PC-9 (cell line): Measurements from ENCODE around the gene SLC9A9. TPM values are rescaled to one million over a fixed set of nuclear protein-coding genes. Genes with fewer than 3 reads are reported as not detected.

Source experiments
- BruUV-seq: library from RNA; stranded (reverse); fragments of 400-500 nt; replicated peaks from 2 replicates; lab custom pipeline; 2021; lab: Mats Ljungman, UMichigan
- CTCF ChIA-PET: fragments of 300-600 bp; sonication (Branson Sonifier 250); formaldehyde crosslinking; loops from one replicate; lab custom pipeline; 2022; ENCODE audit warnings: antibody characterized with exemption; lab: Charles Lee
- POLR2A ChIA-PET: fragments of 300-600 bp; sonication (Branson Sonifier 250); formaldehyde crosslinking; loops from one replicate; lab custom pipeline; 2022; ENCODE audit warnings: antibody characterized with exemption; ENCODE audit not compliant: unreplicated experiment; lab: Charles Lee
- DNase-seq, 2 experiments: peaks; one replicate each; pipeline versions ENCODE4 v3.0.0 to v3.0.0-alpha.2; 2015 to 2022; ENCODE audit warnings: mixed read lengths in 1 of 2
- H2AFZ ChIP-seq: fragments of 200-600 bp; sonication (generic); 2 replicates; pipeline ENCODE4 v1.8.1; 2017; ENCODE audit warnings: antibody characterized with exemption
- H3F3A ChIP-seq: fragments of 200-600 bp; sonication (generic); 2 replicates; pipeline ENCODE4 v1.8.1; 2017; ENCODE audit warnings: antibody characterized with exemption, mild to moderate bottlenecking, low read depth; ENCODE audit not compliant: insufficient read depth
- H3K27ac ChIP-seq: fragments of 200-600 bp; sonication (generic); 2 replicates; pipeline ENCODE4 v1.6.1; 2016; ENCODE audit warnings: mixed run types
- H3K27me3 ChIP-seq: fragments of 200-600 bp; sonication (generic); 2 replicates; pipeline ENCODE4 v1.6.1; 2016; ENCODE audit warnings: low read depth, mixed run types; ENCODE audit not compliant: insufficient read depth
- H3K36me3 ChIP-seq: fragments of 200-600 bp; sonication (generic); 2 replicates; pipeline ENCODE4 v1.6.1; 2016; ENCODE audit warnings: low read depth, mixed run types
- H3K4me1 ChIP-seq: fragments of 200-600 bp; sonication (generic); replicated peaks from 2 replicates; pipeline ENCODE4 v1.6.1; 2016; ENCODE audit warnings: mixed run types; ENCODE audit not compliant: insufficient read depth
- H3K4me2 ChIP-seq: fragments of 200-600 bp; sonication (generic); 2 replicates; pipeline ENCODE4 v1.6.1; 2017; ENCODE audit warnings: mixed run types
- H3K4me3 ChIP-seq: fragments of 200-600 bp; sonication (generic); 2 replicates; pipeline ENCODE4 v1.6.1; 2016; ENCODE audit warnings: mixed run types
- H3K79me2 ChIP-seq: fragments of 200-600 bp; sonication (generic); 2 replicates; pipeline ENCODE4 v1.6.1; 2017; ENCODE audit warnings: low read depth, mixed run types
- H3K9me2 ChIP-seq: fragments of 200-600 bp; sonication (generic); 2 replicates; pipeline ENCODE4 v1.8.1; 2017; ENCODE audit warnings: mild to moderate bottlenecking; ENCODE audit not compliant: insufficient read depth
- H3K9me3 ChIP-seq: fragments of 200-600 bp; sonication (generic); 2 replicates; pipeline ENCODE4 v1.8.1; 2016; ENCODE audit warnings: low read depth; ENCODE audit not compliant: insufficient read depth
- H4K20me1 ChIP-seq: fragments of 200-600 bp; sonication (generic); 2 replicates; pipeline ENCODE4 v1.8.1; 2017; ENCODE audit not compliant: insufficient read depth
- EZH2 ChIP-seq: fragments of 200-600 bp; sonication (generic); IDR thresholded peaks from 2 replicates; pipeline ENCODE4 v1.8.0; 2017; ENCODE audit warnings: antibody characterized with exemption, low read depth
- intact Hi-C: fragments of 100-400 bp; cut with micrococcal nuclease; formaldehyde crosslinking; loops from one replicate; pipeline ENCODE4 v1.10.0; 2022; ENCODE audit not compliant: unreplicated experiment
- total RNA-seq: library from RNA; stranded (reverse); gene quantifications from 2 replicates; pipeline ENCODE4 v1.2.3, GENCODE V29; 2021
- TF ChIP-seq, protein P1 (sequence below): fragments of 200-600 bp; sonication (generic); conservative IDR thresholded peaks from 2 replicates; pipeline ENCODE4 v1.6.1; 2017; ENCODE audit warnings: mixed run types, antibody characterized with exemption, mild to moderate bottlenecking, moderate library complexity

SLC9A9 gene
- total RNA-seq, 1 experiment from 2014 or later, result 1.7 TPM

DNA sequence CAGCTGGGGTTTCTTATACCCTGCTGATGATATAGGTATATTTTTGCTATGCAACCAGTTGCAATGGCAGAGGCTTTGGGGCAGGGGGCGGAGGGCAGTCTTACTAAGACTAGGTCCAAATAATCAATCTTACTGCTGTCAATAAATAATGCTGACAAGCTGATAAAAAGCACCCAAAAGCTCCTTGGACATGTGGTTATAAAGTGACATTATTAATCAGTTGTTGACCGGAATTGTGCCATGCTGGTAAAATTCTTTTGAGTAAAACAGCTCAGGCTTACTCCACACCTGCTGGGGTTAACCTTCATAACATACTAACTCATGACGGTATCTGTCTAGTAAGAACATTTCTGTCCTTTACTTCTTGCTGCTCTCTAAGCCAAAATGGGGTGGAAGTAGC lies 626.8 kb downstream of the SLC9A9 start:
- H3K27ac ChIP-seq, result no peak overlapping the region
- no peaks in the 10 kb centered on the region for H3K36me3 ChIP-seq
- no TSS peak for BruUV-seq
- no peak overlapping the region for H2AFZ ChIP-seq
- H3K79me2 ChIP-seq, result no peaks in the 10 kb centered on the region
- CTCF ChIA-PET, result interaction anchor here (0.7 kb wide), 1 partner anchor 147 kb away, joined by 3 read pairs; no protein-coding TSS in a partner anchor
- no peaks in the 10 kb centered on the region for H4K20me1 ChIP-seq
- H3K9me3 ChIP-seq, result no peaks in the 10 kb centered on the region
- no peak overlapping the region for H3K4me3 ChIP-seq
- H3K27me3 ChIP-seq, result no peaks in the 10 kb centered on the region
- no peak overlapping the region for H3K4me2 ChIP-seq
- no peaks in the 10 kb centered on the region for H3K4me1 ChIP-seq
- no peaks in the 10 kb centered on the region for H3K9me2 ChIP-seq
- intact Hi-C loops, result no loop called here
- no peaks in the 10 kb centered on the region for H3F3A ChIP-seq
- TF ChIP-seq EZH2, result no peak
- TF ChIP-seq, protein P1, sequence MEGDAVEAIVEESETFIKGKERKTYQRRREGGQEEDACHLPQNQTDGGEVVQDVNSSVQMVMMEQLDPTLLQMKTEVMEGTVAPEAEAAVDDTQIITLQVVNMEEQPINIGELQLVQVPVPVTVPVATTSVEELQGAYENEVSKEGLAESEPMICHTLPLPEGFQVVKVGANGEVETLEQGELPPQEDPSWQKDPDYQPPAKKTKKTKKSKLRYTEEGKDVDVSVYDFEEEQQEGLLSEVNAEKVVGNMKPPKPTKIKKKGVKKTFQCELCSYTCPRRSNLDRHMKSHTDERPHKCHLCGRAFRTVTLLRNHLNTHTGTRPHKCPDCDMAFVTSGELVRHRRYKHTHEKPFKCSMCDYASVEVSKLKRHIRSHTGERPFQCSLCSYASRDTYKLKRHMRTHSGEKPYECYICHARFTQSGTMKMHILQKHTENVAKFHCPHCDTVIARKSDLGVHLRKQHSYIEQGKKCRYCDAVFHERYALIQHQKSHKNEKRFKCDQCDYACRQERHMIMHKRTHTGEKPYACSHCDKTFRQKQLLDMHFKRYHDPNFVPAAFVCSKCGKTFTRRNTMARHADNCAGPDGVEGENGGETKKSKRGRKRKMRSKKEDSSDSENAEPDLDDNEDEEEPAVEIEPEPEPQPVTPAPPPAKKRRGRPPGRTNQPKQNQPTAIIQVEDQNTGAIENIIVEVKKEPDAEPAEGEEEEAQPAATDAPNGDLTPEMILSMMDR, result no peak
- POLR2A ChIA-PET, result no interaction called here
- no peak for DNase-seq

DNA sequence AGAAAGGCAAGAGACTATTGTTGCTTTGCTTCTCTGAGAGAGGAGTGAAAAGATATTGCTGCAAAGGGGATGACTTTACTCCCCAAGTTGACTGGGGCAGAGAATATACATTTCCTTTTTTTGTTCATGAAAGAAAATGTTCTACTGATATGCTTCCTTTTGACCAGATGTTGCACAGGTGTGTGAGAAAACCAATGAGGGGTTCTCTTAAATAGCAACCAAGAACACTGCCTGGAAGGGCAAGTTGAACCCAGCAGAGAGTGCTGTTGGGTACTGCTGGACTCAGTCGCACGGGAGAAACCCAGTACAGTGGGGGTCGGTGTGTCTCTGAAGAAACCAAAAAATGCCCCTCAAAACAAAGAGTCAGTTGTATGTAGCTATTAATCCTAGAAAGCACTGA lies 627.5 kb downstream of the SLC9A9 start:
- no peaks in the 10 kb centered on the region for H3K4me1 ChIP-seq
- H3K36me3 ChIP-seq, result no peaks in the 10 kb centered on the region
- no peaks in the 10 kb centered on the region for H3K9me3 ChIP-seq
- no TSS peak for BruUV-seq
- H2AFZ ChIP-seq, result no peak overlapping the region
- no peaks in the 10 kb centered on the region for H3K9me2 ChIP-seq
- H3K27ac ChIP-seq, result no peak overlapping the region
- intact Hi-C loops, result no loop called here
- CTCF ChIA-PET, result interaction anchor here (0.7 kb wide), 1 partner anchor 146 kb away, joined by 3 read pairs; no protein-coding TSS in a partner anchor
- no peaks in the 10 kb centered on the region for H4K20me1 ChIP-seq
- no peaks in the 10 kb centered on the region for H3F3A ChIP-seq
- TF ChIP-seq EZH2, result no peak
- TF ChIP-seq, protein P1, result no peak
- H3K79me2 ChIP-seq, result no peaks in the 10 kb centered on the region
- POLR2A ChIA-PET, result no interaction called here
- DNase-seq, result no peak
- H3K27me3 ChIP-seq, result no peaks in the 10 kb centered on the region
- H3K4me2 ChIP-seq, result no peak overlapping the region
- H3K4me3 ChIP-seq, result no peak overlapping the region

DNA sequence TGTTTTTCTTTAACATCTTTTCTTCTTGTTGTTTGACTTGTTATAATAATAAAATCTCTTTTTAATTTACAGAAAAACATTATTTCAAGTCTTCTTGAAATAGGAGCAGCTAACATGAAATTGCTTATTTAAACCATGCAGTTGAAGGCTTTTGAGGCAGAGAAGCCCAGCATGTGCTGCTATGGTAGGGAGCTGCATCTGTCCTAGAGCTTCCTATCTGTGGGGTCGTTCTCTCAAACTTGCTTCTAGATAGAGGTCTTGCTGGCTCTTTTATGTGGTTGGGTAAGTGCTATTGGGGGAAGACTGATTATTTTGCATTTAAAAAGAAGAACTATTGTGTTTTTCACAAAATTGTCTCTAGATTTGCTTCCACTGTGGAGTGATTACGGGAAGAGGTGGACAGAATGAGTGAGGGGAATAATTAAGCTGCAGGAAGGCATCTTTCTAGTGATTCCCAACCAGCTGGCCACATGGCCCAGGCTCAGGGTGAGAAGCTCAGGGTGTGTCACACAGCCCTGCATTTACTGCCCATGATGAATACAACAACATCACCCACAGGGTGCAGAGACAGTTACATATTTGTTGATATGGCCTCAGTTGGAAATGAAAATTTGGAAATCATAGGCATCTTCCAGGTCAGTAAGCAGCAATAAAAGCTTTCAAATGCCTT lies 630.0 kb downstream of the SLC9A9 start:
- no peaks in the 10 kb centered on the region for H4K20me1 ChIP-seq
- no peak overlapping the region for H3K4me3 ChIP-seq
- DNase-seq, result no peak
- ChIA-PET POLR2A (no interaction called here), CTCF (no interaction called here)
- H3K9me3 ChIP-seq, result no peaks in the 10 kb centered on the region
- H3K36me3 ChIP-seq, result no peaks in the 10 kb centered on the region
- H3K4me2 ChIP-seq, result no peak overlapping the region
- no peaks in the 10 kb centered on the region for H3F3A ChIP-seq
- intact Hi-C loops, result no loop called here
- H2AFZ ChIP-seq, result no peak overlapping the region
- H3K79me2 ChIP-seq, result no peaks in the 10 kb centered on the region
- no peaks in the 10 kb centered on the region for H3K4me1 ChIP-seq
- TF ChIP-seq, protein P1, result no peak
- no peak for TF ChIP-seq EZH2
- H3K9me2 ChIP-seq, result no peaks in the 10 kb centered on the region
- H3K27me3 ChIP-seq, result no peaks in the 10 kb centered on the region
- BruUV-seq, result no TSS peak
- H3K27ac ChIP-seq, result no peak overlapping the region
